Neutrophil (primary cell): Measurements from ENCODE around the gene INAVA.

Experiments
- H3K27ac ChIP-seq: fragments of 200-600 bp; sonication (generic); 2 replicates; pipeline ENCODE4 v1.5.1; 2016; ENCODE audit warnings: mild to moderate bottlenecking, moderate library complexity
- H3K27me3 ChIP-seq: fragments of 200-600 bp; sonication (generic); 2 replicates; pipeline ENCODE4 v1.6.0; 2016; ENCODE audit warnings: mild to moderate bottlenecking
- H3K36me3 ChIP-seq: fragments of 200-600 bp; sonication (generic); 2 replicates; pipeline ENCODE4 v1.5.1; 2017
- H3K4me1 ChIP-seq, 2 experiments: fragments of 200-600 bp in 1 of 2; sonication (generic) in 1 of 2; 1 replicate in 1 of 2; 2 replicates in 1 of 2; pipeline versions ENCODE4 v1.5.1 to v1.6.1; 2013 to 2016; ENCODE audit warnings: low read depth in 1 of 2, low read length in 1 of 2, mild to moderate bottlenecking in 1 of 2, moderate library complexity in 1 of 2; ENCODE audit not compliant: control insufficient read depth in 1 of 2, insufficient read depth in 1 of 2
- H3K4me3 ChIP-seq, 2 experiments: fragments of 200-600 bp in 1 of 2; sonication (generic) in 1 of 2; 1 replicate in 1 of 2; 2 replicates in 1 of 2; pipeline ENCODE4 v1.5.1; 2013 to 2016; ENCODE audit warnings: low read depth in 1 of 2, low read length in 1 of 2, mild to moderate bottlenecking in 1 of 2, moderate library complexity in 1 of 2
- H3K9me3 ChIP-seq: fragments of 200-600 bp; sonication (generic); 2 replicates; pipeline ENCODE4 v1.5.1; 2016
- TF ChIP-seq, protein P1 (sequence below): fragments of 200-600 bp; sonication (generic); IDR thresholded peaks from 2 replicates; pipeline ENCODE4 v1.5.1; 2016; ENCODE audit warnings: antibody characterized with exemption

Gene INAVA

GRCh38 chr1:200856716-200857357 is 37.9 kb upstream of the INAVA start:
- Histone ChIP-seq H3K27ac (no peak overlapping the region), H3K36me3 (no peaks in the 10 kb centered on the region), H3K27me3 (no peaks in the 10 kb centered on the region), H3K4me1 (peaks cover 4 to 25% of the 10 kb centered on the region in 2 experiments), H3K9me3 (no peaks in the 10 kb centered on the region), H3K4me3 (no peak overlapping the region)
- TF ChIP-seq, protein P1, sequence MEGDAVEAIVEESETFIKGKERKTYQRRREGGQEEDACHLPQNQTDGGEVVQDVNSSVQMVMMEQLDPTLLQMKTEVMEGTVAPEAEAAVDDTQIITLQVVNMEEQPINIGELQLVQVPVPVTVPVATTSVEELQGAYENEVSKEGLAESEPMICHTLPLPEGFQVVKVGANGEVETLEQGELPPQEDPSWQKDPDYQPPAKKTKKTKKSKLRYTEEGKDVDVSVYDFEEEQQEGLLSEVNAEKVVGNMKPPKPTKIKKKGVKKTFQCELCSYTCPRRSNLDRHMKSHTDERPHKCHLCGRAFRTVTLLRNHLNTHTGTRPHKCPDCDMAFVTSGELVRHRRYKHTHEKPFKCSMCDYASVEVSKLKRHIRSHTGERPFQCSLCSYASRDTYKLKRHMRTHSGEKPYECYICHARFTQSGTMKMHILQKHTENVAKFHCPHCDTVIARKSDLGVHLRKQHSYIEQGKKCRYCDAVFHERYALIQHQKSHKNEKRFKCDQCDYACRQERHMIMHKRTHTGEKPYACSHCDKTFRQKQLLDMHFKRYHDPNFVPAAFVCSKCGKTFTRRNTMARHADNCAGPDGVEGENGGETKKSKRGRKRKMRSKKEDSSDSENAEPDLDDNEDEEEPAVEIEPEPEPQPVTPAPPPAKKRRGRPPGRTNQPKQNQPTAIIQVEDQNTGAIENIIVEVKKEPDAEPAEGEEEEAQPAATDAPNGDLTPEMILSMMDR = no peak

DNA sequence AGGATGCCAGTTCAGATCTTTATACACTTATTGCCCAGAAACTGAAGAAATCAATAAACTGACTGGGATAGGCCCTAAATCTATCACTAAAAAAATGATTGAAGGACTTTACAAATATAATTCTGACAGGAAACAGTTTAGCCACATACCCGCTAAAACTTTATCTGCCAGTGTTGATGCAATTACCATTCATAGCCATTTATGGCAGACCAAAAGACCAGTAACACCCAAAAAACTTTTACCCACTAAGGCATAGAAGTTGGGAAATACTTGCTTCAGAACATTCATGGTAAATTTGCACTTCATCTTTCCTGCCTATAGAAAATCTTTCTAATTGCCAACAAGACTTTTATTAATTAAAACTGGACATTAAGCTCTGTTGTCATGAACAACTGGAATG is 36.9 kb upstream of the INAVA start:
- no peaks in the 10 kb centered on the region for H3K9me3 ChIP-seq
- H3K27me3 ChIP-seq = no peaks in the 10 kb centered on the region
- no peak overlapping the region for H3K27ac ChIP-seq
- H3K4me3 ChIP-seq = no peak overlapping the region
- no peaks in the 10 kb centered on the region for H3K36me3 ChIP-seq
- TF ChIP-seq, protein P1 = no peak
- H3K4me1 ChIP-seq = peaks cover under 1 to 16% of the 10 kb centered on the region in 2 experiments

DNA sequence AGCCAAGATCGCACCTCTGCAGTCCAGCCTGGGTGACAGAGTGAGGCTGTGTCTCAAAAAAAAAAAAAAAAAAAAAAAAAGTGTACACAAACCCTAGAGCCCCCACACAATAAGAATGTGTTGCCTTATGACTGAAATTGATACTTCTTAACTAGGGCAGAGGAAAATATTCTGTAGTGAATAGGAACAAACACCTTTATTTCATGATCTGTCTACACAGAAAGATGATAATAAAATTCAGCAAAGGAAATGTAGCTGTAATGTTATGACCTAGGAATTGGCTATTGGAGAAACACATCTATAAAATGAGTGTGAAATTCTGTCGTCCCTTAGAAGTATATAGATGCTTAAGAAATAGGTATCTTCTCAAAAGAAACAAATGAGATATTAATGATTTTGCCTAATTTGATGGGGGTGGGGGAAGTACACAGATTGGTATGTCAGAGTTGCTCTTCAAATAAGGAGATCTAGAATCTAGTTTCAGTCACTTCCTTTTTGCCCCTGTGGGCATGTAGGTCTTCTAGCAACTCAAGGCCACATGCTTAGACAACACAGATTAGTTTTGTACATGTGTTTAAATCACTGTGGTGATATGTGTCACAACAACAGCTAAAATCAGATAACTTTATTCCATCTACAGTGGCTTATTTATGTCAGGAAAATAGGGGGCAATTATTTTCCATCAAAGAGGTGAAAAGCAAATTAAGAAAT is 32.6 kb upstream of the INAVA start:
- Histone ChIP-seq H3K4me3 (no peak overlapping the region), H3K27me3 (no peaks in the 10 kb centered on the region), H3K4me1 (peaks cover 10 to 25% of the 10 kb centered on the region in 2 experiments), H3K27ac (no peak overlapping the region), H3K36me3 (no peaks in the 10 kb centered on the region), H3K9me3 (no peaks in the 10 kb centered on the region)
- TF ChIP-seq, protein P1 = no peak

- Histone ChIP-seq H3K9me3 (no peaks in the 10 kb centered on the region), H3K27me3 (no peaks in the 10 kb centered on the region), H3K4me3 (no peak overlapping the region), H3K36me3 (no peaks in the 10 kb centered on the region), H3K27ac (no peak overlapping the region), H3K4me1 (peaks cover 10 to 22% of the 10 kb centered on the region in 2 experiments)
- TF ChIP-seq, protein P1 = no peak
Measured at GRCh38 chr1:200862713-200863415, 31.8 kb upstream of the INAVA start.

GRCh38 chr1:200866116-200866515 is 28.6 kb upstream of the INAVA start:
- TF ChIP-seq, protein P1 = no peak
- no peaks in the 10 kb centered on the region for H3K36me3 ChIP-seq
- no peaks in the 10 kb centered on the region for H3K9me3 ChIP-seq
- no peak overlapping the region for H3K4me3 ChIP-seq
- H3K4me1 ChIP-seq = peaks cover 10 to 16% of the 10 kb centered on the region in 2 experiments
- H3K27me3 ChIP-seq = no peaks in the 10 kb centered on the region
- no peak overlapping the region for H3K27ac ChIP-seq
